Thyroid gland (tissue), 4 donors: ENCODE measurements around the gene UFD1. TPM values are rescaled to one million over a fixed set of nuclear protein-coding genes. Genes with fewer than 3 reads are reported as not detected.
A peak's percentile ranks its signal among the peaks of the same experiment; 100 is the strongest.

ENCODE experiments used
- DNase-seq, 2 donors: peaks; one replicate each; pipeline ENCODE4 v3.0.0-alpha.2; 2019
- H3K27ac ChIP-seq, 3 donors: fragments of 200-600 bp; sonication (generic); 1 replicate in 2 of 3; 2 replicates in 1 of 3; pipeline ENCODE4 v1.5.1; 2016 to 2019; ENCODE audit warnings: mild to moderate bottlenecking in 1 of 3, moderate library complexity in 1 of 3
- H3K27me3 ChIP-seq: fragments of 200-600 bp; sonication (generic); one replicate; pipeline ENCODE4 v1.5.1; 2019
- H3K36me3 ChIP-seq, 2 donors: fragments of 200-600 bp; sonication (generic); one replicate each; pipeline ENCODE4 v1.5.1; 2016 to 2019
- H3K4me1 ChIP-seq, 2 donors: fragments of 200-600 bp; sonication (generic); one replicate each; pipeline ENCODE4 v1.5.1; 2017 to 2019
- H3K4me3 ChIP-seq, 3 donors: fragments of 200-600 bp; sonication (generic); replicated peaks in 1 of 3; 1 replicate in 2 of 3; 2 replicates in 1 of 3; pipeline ENCODE4 v1.5.1; 2016; ENCODE audit warnings: mild to moderate bottlenecking in 1 of 3
- H3K9me3 ChIP-seq: fragments of 200-600 bp; sonication (generic); one replicate; pipeline ENCODE4 v1.5.1; 2017
- POLR2A ChIP-seq, 2 donors: fragments of 450-650 bp; IDR thresholded peaks; one replicate each; pipeline ENCODE4 v1.6.1; 2017; ENCODE audit warnings: antibody characterized with exemption in 2 of 2, mild to moderate bottlenecking in 2 of 2, moderate library complexity in 1 of 2
- WGBS, 2 donors: methylation state at CpG; one replicate each; pipeline ENCODE4 v1.1.5; 2017; 5-methylcytosine and 5-hydroxymethylcytosine counted together
- intact Hi-C: fragments of 100-400 bp; cut with DNase I; formaldehyde crosslinking; loops from one replicate; pipeline ENCODE4 v1.15.1; 2023
- total RNA-seq, 4 donors: library from RNA; depleted of rRNA; stranded (reverse); fragments of >200 nt; gene quantifications; one replicate each; pipeline ENCODE4 v1.2.3, GENCODE V29; 2016
- TF ChIP-seq, protein P1 (sequence below), 6 experiments: fragments of 200-600 bp in 3 of 6; fragments of 450-650 bp in 3 of 6; sonication (generic) in 3 of 6; IDR thresholded peaks; one replicate each; pipeline ENCODE4 v1.5.1; 2016 to 2019; ENCODE audit warnings: antibody characterized with exemption in 6 of 6, mild to moderate bottlenecking in 2 of 6, inconsistent platforms in 1 of 6, moderate library complexity in 1 of 6

UFD1 gene
- total RNA-seq, 4 donors from 2014 or later, result 29.3 to 52.7 (median 44.2) TPM

DNA sequence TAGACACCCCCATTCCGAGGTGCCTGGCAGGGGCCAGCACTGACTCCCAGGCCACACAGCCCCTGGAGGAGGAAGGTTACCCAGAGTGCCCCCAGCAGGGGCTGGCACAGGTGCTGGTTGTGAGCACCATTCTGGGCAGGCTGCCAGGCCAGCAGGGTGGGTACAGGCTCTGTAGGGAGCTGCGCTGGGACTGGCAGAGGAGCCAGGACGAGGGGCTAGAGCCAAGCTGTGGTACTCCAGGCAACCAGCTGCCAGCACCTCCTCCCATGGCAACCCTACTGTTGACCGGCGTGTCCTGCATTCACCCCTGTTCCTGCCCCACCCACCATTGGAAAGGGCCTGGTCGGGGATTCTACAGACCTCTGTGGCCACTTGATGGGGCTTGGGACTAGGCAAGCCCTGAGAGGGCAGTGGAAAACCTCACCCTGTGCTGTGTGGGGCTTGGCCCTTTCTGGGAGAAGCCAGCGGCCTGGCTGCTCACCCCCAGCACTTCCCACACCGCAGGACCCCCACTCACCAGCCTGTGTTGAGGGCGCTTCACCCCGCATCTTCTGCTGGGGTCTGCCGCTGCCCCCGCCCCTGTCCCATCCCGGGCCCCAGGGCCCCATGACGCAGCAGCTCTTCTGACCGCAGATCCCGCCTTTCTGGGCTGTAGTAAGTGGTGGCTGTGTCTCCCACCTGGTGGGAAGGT, 43.3 kb upstream of the UFD1 start:
- H3K4me1 ChIP-seq, result peaks cover 0 to 15% of the 10 kb centered on the region in 2 donors
- peak overlapping the region in 1 of 3 donors; percentile 24 for H3K4me3 ChIP-seq
- H3K27me3 ChIP-seq, result no peaks in the 10 kb centered on the region

GRCh38 chr22:19520566-19521305, 41.7 kb upstream of the UFD1 start:
- 89 to 95% methylated on average over 10 of the region's 10 CpGs for WGBS, 2 donors
- peaks cover 0 to 15% of the 10 kb centered on the region in 2 donors for H3K4me1 ChIP-seq
- TF ChIP-seq POLR2A (IDR thresholded peaks at IDR 0.05), result no peak
- TF ChIP-seq, protein P1, sequence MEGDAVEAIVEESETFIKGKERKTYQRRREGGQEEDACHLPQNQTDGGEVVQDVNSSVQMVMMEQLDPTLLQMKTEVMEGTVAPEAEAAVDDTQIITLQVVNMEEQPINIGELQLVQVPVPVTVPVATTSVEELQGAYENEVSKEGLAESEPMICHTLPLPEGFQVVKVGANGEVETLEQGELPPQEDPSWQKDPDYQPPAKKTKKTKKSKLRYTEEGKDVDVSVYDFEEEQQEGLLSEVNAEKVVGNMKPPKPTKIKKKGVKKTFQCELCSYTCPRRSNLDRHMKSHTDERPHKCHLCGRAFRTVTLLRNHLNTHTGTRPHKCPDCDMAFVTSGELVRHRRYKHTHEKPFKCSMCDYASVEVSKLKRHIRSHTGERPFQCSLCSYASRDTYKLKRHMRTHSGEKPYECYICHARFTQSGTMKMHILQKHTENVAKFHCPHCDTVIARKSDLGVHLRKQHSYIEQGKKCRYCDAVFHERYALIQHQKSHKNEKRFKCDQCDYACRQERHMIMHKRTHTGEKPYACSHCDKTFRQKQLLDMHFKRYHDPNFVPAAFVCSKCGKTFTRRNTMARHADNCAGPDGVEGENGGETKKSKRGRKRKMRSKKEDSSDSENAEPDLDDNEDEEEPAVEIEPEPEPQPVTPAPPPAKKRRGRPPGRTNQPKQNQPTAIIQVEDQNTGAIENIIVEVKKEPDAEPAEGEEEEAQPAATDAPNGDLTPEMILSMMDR (IDR thresholded peaks at IDR 0.05), result no peak
- intact Hi-C loops, result no loop called here
- DNase-seq, result no peak
- H3K36me3 ChIP-seq, result no peaks in the 10 kb centered on the region
- H3K4me3 ChIP-seq, result no peak overlapping the region
- no peaks in the 10 kb centered on the region for H3K9me3 ChIP-seq
- H3K27me3 ChIP-seq, result no peaks in the 10 kb centered on the region
- no peak overlapping the region for H3K27ac ChIP-seq

More for the DNA sequence above, 43.3 kb upstream of the UFD1 start:
- peak; percentile 37 to 42 for DNase-seq
- 58 to 81% methylated on average over 8 to 11 of the region's 16 CpGs for WGBS, 2 donors
- Histone ChIP-seq H3K9me3 (no peaks in the 10 kb centered on the region), H3K27ac (peak overlapping the region; percentile 19 to 80 (median 52)), H3K36me3 (no peaks in the 10 kb centered on the region)
- TF ChIP-seq, protein P1 (IDR thresholded peaks at IDR 0.05), result no peak
- peak in 1 of 2 donors; percentile 10 for TF ChIP-seq POLR2A (IDR thresholded peaks at IDR 0.05)
- intact Hi-C loops, result no loop called here

- Histone ChIP-seq H3K9me3 (no peaks in the 10 kb centered on the region), H3K27ac (no peak overlapping the region), H3K4me3 (no peak overlapping the region), H3K4me1 (peaks cover 0 to 15% of the 10 kb centered on the region in 2 donors), H3K27me3 (no peaks in the 10 kb centered on the region), H3K36me3 (no peaks in the 10 kb centered on the region)
- DNase-seq, result no peak
- 75 to 94% methylated on average over 1 to 6 of the region's 6 CpGs for WGBS, 2 donors
- TF ChIP-seq POLR2A (IDR thresholded peaks at IDR 0.05), result no peak
- intact Hi-C loops, result no loop called here
Observed at GRCh38 chr22:19520007-19520406, 41.0 kb upstream of the UFD1 start.

- 90 to 98% methylated on average over 13 to 14 of the region's 17 CpGs for WGBS, 2 donors
- TF ChIP-seq, protein P1 (IDR thresholded peaks at IDR 0.05), result no peak
- no peak for TF ChIP-seq POLR2A (IDR thresholded peaks at IDR 0.05)
- no peaks in the 10 kb centered on the region for H3K27me3 ChIP-seq
Observed at GRCh38 chr22:19519041-19519926, 40.3 kb upstream of the UFD1 start.

DNA sequence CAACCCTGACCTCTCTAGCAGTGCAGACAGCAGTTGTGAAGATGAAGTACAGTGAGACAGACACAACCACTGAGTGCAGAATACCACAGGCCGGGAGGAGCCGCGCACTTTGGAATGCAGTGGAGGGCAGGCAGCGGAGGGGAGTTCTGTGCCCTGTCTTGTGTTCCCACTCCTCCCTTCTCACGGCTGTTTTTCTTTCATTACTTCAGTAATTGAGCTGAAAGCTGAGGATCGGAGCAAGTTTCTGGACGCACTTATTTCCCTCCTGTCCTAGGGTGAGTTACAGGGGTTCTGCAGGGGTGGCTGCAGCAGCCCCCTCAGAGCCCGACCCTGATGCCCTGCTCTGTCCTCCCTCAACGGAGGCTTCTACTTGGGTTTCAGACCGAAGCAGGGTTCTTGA, 39.6 kb upstream of the UFD1 start:
- TF ChIP-seq, protein P1 (IDR thresholded peaks at IDR 0.05), result no peak
- no peak for TF ChIP-seq POLR2A (IDR thresholded peaks at IDR 0.05)
- no peak for DNase-seq
- H3K9me3 ChIP-seq, result no peaks in the 10 kb centered on the region
- H3K4me3 ChIP-seq, result no peak overlapping the region
- 85 to 92% methylated on average over 10 of the region's 10 CpGs for WGBS, 2 donors
- no peak overlapping the region for H3K27ac ChIP-seq
- H3K4me1 ChIP-seq, result peaks cover 0 to 4% of the 10 kb centered on the region in 2 donors
- H3K27me3 ChIP-seq, result no peaks in the 10 kb centered on the region
- intact Hi-C loops, result no loop called here
- no peaks in the 10 kb centered on the region for H3K36me3 ChIP-seq

More at GRCh38 chr22:19519041-19519926, 40.3 kb upstream of the UFD1 start:
- no peaks in the 10 kb centered on the region for H3K9me3 ChIP-seq
- no peak for DNase-seq
- H3K4me3 ChIP-seq, result no peak overlapping the region
- H3K36me3 ChIP-seq, result no peaks in the 10 kb centered on the region
- intact Hi-C loops, result no loop called here
- peaks cover 0 to 11% of the 10 kb centered on the region in 2 donors for H3K4me1 ChIP-seq
- no peak overlapping the region for H3K27ac ChIP-seq
